ENCODE data around the gene XIRP1.

GRCh38 chr3:39202094-39202493, 9.7 kb upstream of the XIRP1 start:
- no peak for TF ChIP-seq CTCF (IDR thresholded peaks at IDR 0.05; ENCODE audit: borderline replicate concordance, extremely low read depth, low read length, poor library complexity, severe bottlenecking)
- TF ChIP-seq EZH2 (IDR thresholded peaks at IDR 0.05; ENCODE audit: borderline replicate concordance, low read depth, low read length, severe bottlenecking): no peak

Measured in DND-41 (cell line).